K562 (cell line): ENCODE data around the gene GNAL. TPM values are rescaled to one million over a fixed set of nuclear protein-coding genes. Genes with fewer than 3 reads are reported as not detected.

Experiments
- GTF2F1 ChIP-seq: IDR thresholded peaks from 2 replicates; pipeline ENCODE4 v1.6.1; 2011; ENCODE audit warnings: low read depth, low read length, improper control_type of control experiment
- KAT7 ChIP-seq: sonication (generic); formaldehyde crosslinking; IDR thresholded peaks from 2 replicates; pipeline ENCODE4 v1.8.0; 2022; ENCODE audit warnings: missing genetic modification reagents, mild to moderate bottlenecking, borderline replicate concordance
- MAFK ChIP-seq: IDR thresholded peaks from 2 replicates; pipeline ENCODE4 v1.6.1; 2011; ENCODE audit warnings: low read length, improper control_type of control experiment
- MCM3 ChIP-seq: fragments of 450-650 bp; IDR thresholded peaks from 2 replicates; pipeline ENCODE4 v1.6.1; 2016
- MCM5 ChIP-seq: fragments of 450-650 bp; IDR thresholded peaks from 2 replicates; pipeline ENCODE4 v1.6.1; 2016; ENCODE audit warnings: low read depth
- MTF1 ChIP-seq: fragments of 250-450 bp; sonication (Bioruptor Pico); IDR thresholded peaks from 2 replicates; pipeline ENCODE4 v1.9.0; 2021; ENCODE audit warnings: moderate library complexity, mild to moderate bottlenecking, inconsistent platforms, borderline replicate concordance
- PBX2 ChIP-seq, 2 experiments: IDR thresholded peaks in 1 of 2; conservative IDR thresholded peaks in 1 of 2; 2 replicates each; pipeline ENCODE4 v1.6.1; 2016; ENCODE audit warnings: low read depth in 2 of 2, mild to moderate bottlenecking in 1 of 2, missing compliant biosample characterization in 1 of 2, missing genetic modification characterization in 1 of 2, moderate library complexity in 1 of 2
- RBM34 ChIP-seq: fragments of 200-400 bp; formaldehyde crosslinking; IDR thresholded peaks from 2 replicates; pipeline ENCODE4 v1.6.1; 2018; ENCODE audit warnings: low read length, borderline replicate concordance; ENCODE audit not compliant: insufficient read depth
- SMARCB1 ChIP-seq: IDR thresholded peaks from 2 replicates; pipeline ENCODE4 v1.6.1; 2011; ENCODE audit warnings: improper control_type of control experiment, low read depth; ENCODE audit not compliant: insufficient read length
- TOE1 ChIP-seq, 2 experiments: fragments of 450-650 bp in 1 of 2; sonication (generic) in 1 of 2; formaldehyde crosslinking in 1 of 2; IDR thresholded peaks; 2 replicates each; pipeline versions ENCODE4 v1.7.1 to v1.8.0; 2016 to 2022; ENCODE audit warnings: borderline replicate concordance in 2 of 2, mild to moderate bottlenecking in 2 of 2, antibody characterized with exemption in 1 of 2, inconsistent platforms in 1 of 2, low read depth in 1 of 2, missing genetic modification reagents in 1 of 2, moderate library complexity in 1 of 2
- ZEB2 ChIP-seq: fragments of 450-650 bp; IDR thresholded peaks from 2 replicates; pipeline ENCODE4 v1.6.1; 2016
- ZNF140 ChIP-seq: fragments of 250-450 bp; sonication (Bioruptor Pico); IDR thresholded peaks from 2 replicates; pipeline ENCODE4 v1.8.0; 2021; ENCODE audit warnings: moderate library complexity, mild to moderate bottlenecking, inconsistent platforms
- ZNF41 ChIP-seq: fragments of 250-450 bp; sonication (Bioruptor Pico); conservative IDR thresholded peaks from 2 replicates; pipeline ENCODE4 v1.4.0; 2020; ENCODE audit warnings: mild to moderate bottlenecking
- polyA plus RNA-seq, 8 experiments: library from polyadenylated mRNA; depleted of rRNA in 4 of 8; stranded (reverse) in 5 of 8; unstranded in 3 of 8; fragments of >200 nt; fragmentation: Nextera tagmentation in 2 of 8; fragmentation: Illumina TruSeq in 1 of 8; extraction: Ambion mirVana in 2 of 8; extraction: Trizol in 1 of 8; gene quantifications; 2 replicates each; pipeline versions ENCODE4 v1.2.1 to v1.2.3, GENCODE V29; 2011 to 2014; ENCODE audit warnings: inconsistent platforms in 1 of 8, missing spikeins in 1 of 8
- total RNA-seq, 7 experiments: library from RNA; depleted of rRNA in 6 of 7; stranded (reverse); fragments of >200 nt in 6 of 7; fragmentation: Illumina TruSeq in 2 of 7; extraction: Trizol in 2 of 7; gene quantifications; 2 replicates each; pipeline versions ENCODE4 v1.2.1 to v1.2.3, GENCODE V29; 2011 to 2021; ENCODE audit warnings: low replicate concordance in 1 of 7
- TF ChIP-seq, protein P1 (sequence below): fragments of 250-450 bp; sonication (Bioruptor Pico); IDR thresholded peaks from 2 replicates; pipeline ENCODE4 v1.8.0; 2022; ENCODE audit warnings: inconsistent platforms
- TF ChIP-seq, protein P2 (sequence below): fragments of 250-450 bp; sonication (Bioruptor Pico); IDR thresholded peaks from 2 replicates; pipeline ENCODE4 v1.4.0; 2020; ENCODE audit warnings: borderline replicate concordance
- TF ChIP-seq, protein P3 (sequence below), 3 experiments: fragments of 200-800 bp in 1 of 3; fragments of 250-450 bp in 1 of 3; fragments of 450-650 bp in 1 of 3; sonication (Bioruptor Pico) in 1 of 3; sonication (Bioruptor generic) in 1 of 3; formaldehyde crosslinking in 1 of 3; IDR thresholded peaks; 2 replicates each; pipeline versions ENCODE4 v1.6.1 to v1.8.0; 2016 to 2022; ENCODE audit warnings: mild to moderate bottlenecking in 2 of 3, missing genetic modification characterization in 2 of 3, missing compliant biosample characterization in 1 of 3, moderate library complexity in 1 of 3

The GNAL gene
- total and polyA plus RNA-seq, 9 of the 15 experiments (the other 6 are each of a cell fraction or from before 2014, with no cell fraction given) = under 0.01 to 0.10 (median 0.01) TPM; not detected in 5

DNA sequence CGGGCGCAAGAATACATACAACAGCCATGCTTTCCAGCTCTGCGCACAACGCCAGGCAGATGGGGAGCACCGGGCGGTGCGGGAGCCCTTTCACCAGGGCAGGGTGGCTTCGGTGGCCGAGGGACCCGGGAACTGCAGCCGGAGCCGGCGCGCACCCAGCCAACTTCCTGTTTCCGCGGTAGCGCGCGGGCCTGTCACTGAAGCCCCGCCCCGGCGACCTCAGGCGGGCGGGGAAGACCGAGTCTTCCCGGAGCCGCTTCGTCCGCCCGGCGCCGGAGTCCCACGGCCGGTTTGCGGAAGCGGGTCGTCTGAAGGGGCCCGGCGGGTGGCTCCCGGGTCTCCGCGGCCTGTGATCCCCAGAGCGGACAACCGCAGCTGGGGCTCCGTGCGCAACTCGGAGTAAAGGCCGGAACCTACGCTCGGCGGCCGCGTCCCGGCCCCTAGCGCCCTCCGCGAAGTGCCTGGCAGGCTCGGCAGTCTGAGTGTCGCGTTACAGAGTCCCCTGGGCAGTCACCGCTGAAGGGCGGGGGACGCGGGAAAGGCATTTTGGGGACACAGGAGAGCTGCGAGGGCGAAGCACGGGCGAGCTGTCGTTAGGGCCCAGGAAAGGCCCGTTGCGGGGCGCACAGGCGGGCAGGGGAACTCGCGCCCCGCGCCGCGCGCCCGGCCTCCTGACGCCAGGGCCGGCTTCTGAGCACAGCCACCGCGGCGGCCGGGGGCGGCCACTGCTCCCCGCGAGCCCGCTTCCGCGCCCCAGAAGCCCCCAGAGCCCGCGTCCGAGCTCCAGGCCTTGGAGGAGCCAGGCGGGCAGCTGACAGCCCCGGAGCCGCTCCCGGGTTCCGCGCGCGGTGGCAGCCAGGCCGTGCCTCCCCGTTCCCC, 219.4 kb downstream of the GNAL start, which contains the start of gene MPPE1 (continued):
- no peak for TF ChIP-seq PBX2 (CRISPR knock-in tag; IDR thresholded peaks at IDR 0.05; ENCODE audit: low read depth)
- no peak for TF ChIP-seq PBX2 (tag; conservative IDR thresholded peaks at IDR 0.05; ENCODE audit: low read depth)
- no peak for TF ChIP-seq RBM34
- no peak for TF ChIP-seq ZEB2
- TF ChIP-seq KAT7 = no peak
- TF ChIP-seq TOE1 (IDR thresholded peaks at IDR 0.05; ENCODE audit: borderline replicate concordance) = no peak; the same call in 1 of the 2 replicates
- TF ChIP-seq TOE1 (CRISPR knock-in tag; IDR thresholded peaks at IDR 0.05; ENCODE audit: borderline replicate concordance, low read depth) = no peak
- TF ChIP-seq, protein P1, sequence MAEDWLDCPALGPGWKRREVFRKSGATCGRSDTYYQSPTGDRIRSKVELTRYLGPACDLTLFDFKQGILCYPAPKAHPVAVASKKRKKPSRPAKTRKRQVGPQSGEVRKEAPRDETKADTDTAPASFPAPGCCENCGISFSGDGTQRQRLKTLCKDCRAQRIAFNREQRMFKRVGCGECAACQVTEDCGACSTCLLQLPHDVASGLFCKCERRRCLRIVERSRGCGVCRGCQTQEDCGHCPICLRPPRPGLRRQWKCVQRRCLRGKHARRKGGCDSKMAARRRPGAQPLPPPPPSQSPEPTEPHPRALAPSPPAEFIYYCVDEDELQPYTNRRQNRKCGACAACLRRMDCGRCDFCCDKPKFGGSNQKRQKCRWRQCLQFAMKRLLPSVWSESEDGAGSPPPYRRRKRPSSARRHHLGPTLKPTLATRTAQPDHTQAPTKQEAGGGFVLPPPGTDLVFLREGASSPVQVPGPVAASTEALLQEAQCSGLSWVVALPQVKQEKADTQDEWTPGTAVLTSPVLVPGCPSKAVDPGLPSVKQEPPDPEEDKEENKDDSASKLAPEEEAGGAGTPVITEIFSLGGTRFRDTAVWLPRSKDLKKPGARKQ (CRISPR knock-in tag) = no peak
- TF ChIP-seq, protein P2, sequence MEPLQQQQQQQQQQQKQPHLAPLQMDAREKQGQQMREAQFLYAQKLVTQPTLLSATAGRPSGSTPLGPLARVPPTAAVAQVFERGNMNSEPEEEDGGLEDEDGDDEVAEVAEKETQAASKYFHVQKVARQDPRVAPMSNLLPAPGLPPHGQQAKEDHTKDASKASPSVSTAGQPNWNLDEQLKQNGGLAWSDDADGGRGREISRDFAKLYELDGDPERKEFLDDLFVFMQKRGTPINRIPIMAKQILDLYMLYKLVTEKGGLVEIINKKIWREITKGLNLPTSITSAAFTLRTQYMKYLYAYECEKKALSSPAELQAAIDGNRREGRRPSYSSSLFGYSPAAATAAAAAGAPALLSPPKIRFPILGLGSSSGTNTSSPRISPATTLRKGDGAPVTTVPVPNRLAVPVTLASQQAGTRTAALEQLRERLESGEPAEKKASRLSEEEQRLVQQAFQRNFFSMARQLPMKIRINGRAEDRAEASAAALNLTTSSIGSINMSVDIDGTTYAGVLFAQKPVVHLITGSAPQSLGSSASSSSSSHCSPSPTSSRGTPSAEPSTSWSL = no peak
- no peak for TF ChIP-seq GTF2F1
- no peak for TF ChIP-seq MTF1
- TF ChIP-seq MCM5 = no peak
- no peak for TF ChIP-seq MAFK
- no peak for TF ChIP-seq MCM3
- no peak for TF ChIP-seq ZNF41 (CRISPR knock-in tag)
- TF ChIP-seq SMARCB1 = no peak
- TF ChIP-seq, protein P3, sequence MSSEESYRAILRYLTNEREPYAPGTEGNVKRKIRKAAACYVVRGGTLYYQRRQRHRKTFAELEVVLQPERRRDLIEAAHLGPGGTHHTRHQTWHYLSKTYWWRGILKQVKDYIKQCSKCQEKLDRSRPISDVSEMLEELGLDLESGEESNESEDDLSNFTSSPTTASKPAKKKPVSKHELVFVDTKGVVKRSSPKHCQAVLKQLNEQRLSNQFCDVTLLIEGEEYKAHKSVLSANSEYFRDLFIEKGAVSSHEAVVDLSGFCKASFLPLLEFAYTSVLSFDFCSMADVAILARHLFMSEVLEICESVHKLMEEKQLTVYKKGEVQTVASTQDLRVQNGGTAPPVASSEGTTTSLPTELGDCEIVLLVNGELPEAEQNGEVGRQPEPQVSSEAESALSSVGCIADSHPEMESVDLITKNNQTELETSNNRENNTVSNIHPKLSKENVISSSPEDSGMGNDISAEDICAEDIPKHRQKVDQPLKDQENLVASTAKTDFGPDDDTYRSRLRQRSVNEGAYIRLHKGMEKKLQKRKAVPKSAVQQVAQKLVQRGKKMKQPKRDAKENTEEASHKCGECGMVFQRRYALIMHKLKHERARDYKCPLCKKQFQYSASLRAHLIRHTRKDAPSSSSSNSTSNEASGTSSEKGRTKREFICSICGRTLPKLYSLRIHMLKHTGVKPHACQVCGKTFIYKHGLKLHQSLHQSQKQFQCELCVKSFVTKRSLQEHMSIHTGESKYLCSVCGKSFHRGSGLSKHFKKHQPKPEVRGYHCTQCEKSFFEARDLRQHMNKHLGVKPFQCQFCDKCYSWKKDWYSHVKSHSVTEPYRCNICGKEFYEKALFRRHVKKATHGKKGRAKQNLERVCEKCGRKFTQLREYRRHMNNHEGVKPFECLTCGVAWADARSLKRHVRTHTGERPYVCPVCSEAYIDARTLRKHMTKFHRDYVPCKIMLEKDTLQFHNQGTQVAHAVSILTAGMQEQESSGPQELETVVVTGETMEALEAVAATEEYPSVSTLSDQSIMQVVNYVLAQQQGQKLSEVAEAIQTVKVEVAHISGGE (CRISPR knock-in tag; IDR thresholded peaks at IDR 0.05) = peak; percentile 46 to 91 (median 72); a peak in 5 of 6 replicates
- TF ChIP-seq ZNF140 (CRISPR knock-in tag) = no peak
